OCI-LY1 (cell line): ENCODE measurements around the gene GLTP.

ENCODE experiments used
- EZH2 ChIP-seq: fragments of 200-600 bp; sonication (generic), shearing (Covaris generic); IDR thresholded peaks from 2 replicates; pipeline ENCODE4 v1.8.0; 2017; ENCODE audit warnings: borderline replicate concordance, mixed run types, mild to moderate bottlenecking, antibody characterized with exemption, low read length, moderate library complexity, mixed read lengths
- TF ChIP-seq, protein P1 (sequence below): fragments of 200-600 bp; sonication (generic), shearing (Covaris generic); IDR thresholded peaks from 2 replicates; pipeline ENCODE4 v1.5.1; 2017; ENCODE audit warnings: mild to moderate bottlenecking, antibody characterized with exemption, low read length, moderate library complexity, mixed read lengths

DNA sequence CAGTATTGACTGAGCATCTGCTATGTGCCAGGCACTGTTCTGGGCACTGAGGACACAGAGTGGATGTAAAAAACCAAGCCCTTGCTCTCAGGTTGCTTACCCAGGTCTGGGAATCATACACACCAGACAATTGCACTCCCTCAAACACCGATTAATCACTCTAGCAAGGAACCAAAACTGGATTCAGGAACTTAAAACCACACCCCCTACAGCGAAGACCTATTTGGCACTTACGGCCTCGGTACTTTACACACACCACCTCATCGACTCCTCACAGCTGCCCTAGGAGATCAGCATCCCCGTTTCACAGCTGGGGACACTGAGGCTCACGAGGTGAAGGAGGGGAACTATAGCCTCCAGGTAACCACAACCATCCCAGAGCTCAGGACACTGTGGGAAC lies 1.6 kb downstream of the GLTP start:
- TF ChIP-seq, protein P1, sequence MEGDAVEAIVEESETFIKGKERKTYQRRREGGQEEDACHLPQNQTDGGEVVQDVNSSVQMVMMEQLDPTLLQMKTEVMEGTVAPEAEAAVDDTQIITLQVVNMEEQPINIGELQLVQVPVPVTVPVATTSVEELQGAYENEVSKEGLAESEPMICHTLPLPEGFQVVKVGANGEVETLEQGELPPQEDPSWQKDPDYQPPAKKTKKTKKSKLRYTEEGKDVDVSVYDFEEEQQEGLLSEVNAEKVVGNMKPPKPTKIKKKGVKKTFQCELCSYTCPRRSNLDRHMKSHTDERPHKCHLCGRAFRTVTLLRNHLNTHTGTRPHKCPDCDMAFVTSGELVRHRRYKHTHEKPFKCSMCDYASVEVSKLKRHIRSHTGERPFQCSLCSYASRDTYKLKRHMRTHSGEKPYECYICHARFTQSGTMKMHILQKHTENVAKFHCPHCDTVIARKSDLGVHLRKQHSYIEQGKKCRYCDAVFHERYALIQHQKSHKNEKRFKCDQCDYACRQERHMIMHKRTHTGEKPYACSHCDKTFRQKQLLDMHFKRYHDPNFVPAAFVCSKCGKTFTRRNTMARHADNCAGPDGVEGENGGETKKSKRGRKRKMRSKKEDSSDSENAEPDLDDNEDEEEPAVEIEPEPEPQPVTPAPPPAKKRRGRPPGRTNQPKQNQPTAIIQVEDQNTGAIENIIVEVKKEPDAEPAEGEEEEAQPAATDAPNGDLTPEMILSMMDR: no peak
- no peak for TF ChIP-seq EZH2
